HepG2 (cell line): ENCODE data around the gene KIAA1614. TPM values are rescaled to one million over a fixed set of nuclear protein-coding genes. Genes with fewer than 3 reads are reported as not detected.

ENCODE experiments used
- DPF2 ChIP-seq: sonication (generic); formaldehyde crosslinking; IDR thresholded peaks from 2 replicates; pipeline ENCODE4 v1.4.0; 2020; ENCODE audit warnings: mild to moderate bottlenecking, low read depth, missing genetic modification reagents, borderline replicate concordance
- FIP1L1 ChIP-seq: fragments of 200-400 bp; formaldehyde crosslinking; IDR thresholded peaks from 2 replicates; pipeline ENCODE4 v1.6.1; 2018; ENCODE audit warnings: low read depth, mild to moderate bottlenecking, low read length, moderate library complexity, borderline replicate concordance; ENCODE audit not compliant: insufficient read depth
- HIVEP1 ChIP-seq: sonication (generic); formaldehyde crosslinking; IDR thresholded peaks from 2 replicates; pipeline ENCODE4 v1.4.0; 2020; ENCODE audit warnings: mild to moderate bottlenecking, missing genetic modification reagents
- KLF16 ChIP-seq, 2 experiments: sonication (generic) in 1 of 2; formaldehyde crosslinking in 1 of 2; IDR thresholded peaks; 2 replicates each; pipeline versions ENCODE4 v1.6.1 to v1.8.0; 2016 to 2023; ENCODE audit warnings: missing genetic modification reagents in 2 of 2, missing compliant biosample characterization in 1 of 2
- POLR2A ChIP-seq, 2 experiments: IDR thresholded peaks; 2 replicates each; pipeline ENCODE4 v1.6.1; 2011; ENCODE audit warnings: low read depth in 2 of 2, low read length in 2 of 2, mild to moderate bottlenecking in 1 of 2, moderate library complexity in 1 of 2; ENCODE audit not compliant: insufficient read depth in 1 of 2
- TBX2 ChIP-seq: sonication (generic); formaldehyde crosslinking; IDR thresholded peaks from 2 replicates; pipeline ENCODE4 v1.5.0; 2020; ENCODE audit warnings: missing genetic modification reagents, mild to moderate bottlenecking, borderline replicate concordance
- TOPORS ChIP-seq: sonication (generic); formaldehyde crosslinking; IDR thresholded peaks from 2 replicates; pipeline ENCODE4 v1.8.0; 2023; ENCODE audit warnings: mild to moderate bottlenecking, missing genetic modification reagents
- ZFP90 ChIP-seq: sonication (generic); formaldehyde crosslinking; IDR thresholded peaks from 2 replicates; pipeline ENCODE4 v1.8.0; 2022; ENCODE audit warnings: missing genetic modification reagents, mild to moderate bottlenecking, inconsistent platforms, borderline replicate concordance
- ZNF556 ChIP-seq: sonication (generic); formaldehyde crosslinking; IDR thresholded peaks from 2 replicates; pipeline ENCODE4 v1.4.0; 2020; ENCODE audit warnings: mild to moderate bottlenecking, missing genetic modification reagents, borderline replicate concordance
- ZNF574 ChIP-seq: sonication (generic); formaldehyde crosslinking; IDR thresholded peaks from 2 replicates; pipeline ENCODE4 v1.4.0; 2020; ENCODE audit warnings: missing genetic modification reagents
- ZNF652 ChIP-seq: IDR thresholded peaks from 2 replicates; pipeline ENCODE4 v1.6.1; 2016; ENCODE audit warnings: low read depth, borderline replicate concordance
- ZNF746 ChIP-seq: sonication (generic); formaldehyde crosslinking; IDR thresholded peaks from 2 replicates; pipeline ENCODE4 v1.8.0; 2022; ENCODE audit warnings: mild to moderate bottlenecking, missing genetic modification reagents
- polyA plus RNA-seq, 8 experiments: library from polyadenylated mRNA; depleted of rRNA in 3 of 8; stranded (reverse) in 7 of 8; unstranded in 1 of 8; fragments of >200 nt; fragmentation: Illumina TruSeq in 4 of 8; extraction: Trizol in 4 of 8; gene quantifications; 2 replicates each; pipeline versions ENCODE4 v1.2.1 to v1.2.3, GENCODE V29; 2011 to 2016; ENCODE audit warnings: low read depth in 4 of 8, missing spikeins in 1 of 8, mixed read lengths in 1 of 8; ENCODE audit not compliant: insufficient read depth in 1 of 8
- total RNA-seq, 5 experiments: library from RNA; depleted of rRNA; stranded (reverse); fragments of >200 nt; fragmentation: Illumina TruSeq; extraction: Trizol; gene quantifications; 2 replicates each; pipeline ENCODE4 v1.2.3, GENCODE V29; 2016; ENCODE audit warnings: low read depth in 1 of 5
- TF ChIP-seq, protein P1 (sequence below), 2 experiments: sonication (generic) in 1 of 2; formaldehyde crosslinking in 1 of 2; IDR thresholded peaks; 2 replicates each; pipeline versions ENCODE4 v1.4.0 to v1.6.1; 2016 to 2020; ENCODE audit warnings: borderline replicate concordance in 1 of 2, low read depth in 1 of 2, mild to moderate bottlenecking in 1 of 2, missing genetic modification reagents in 1 of 2
- TF ChIP-seq, protein P2 (sequence below), 2 experiments: sonication (generic) in 1 of 2; formaldehyde crosslinking in 1 of 2; IDR thresholded peaks; 2 replicates each; pipeline versions ENCODE4 v1.4.0 to v1.6.1; 2018 to 2020; ENCODE audit warnings: missing genetic modification reagents in 2 of 2, borderline replicate concordance in 1 of 2, low read depth in 1 of 2, mild to moderate bottlenecking in 1 of 2, missing biosample characterization in 1 of 2
- TF ChIP-seq, protein P3 (sequence below): sonication (generic); formaldehyde crosslinking; IDR thresholded peaks from 2 replicates; pipeline ENCODE4 v1.4.0; 2020; ENCODE audit warnings: missing genetic modification reagents

KIAA1614 gene
- total and polyA plus RNA-seq, 2 of the 13 experiments (the other 11 are each of a cell fraction or from before 2014, with no cell fraction given), result 0.15 to 0.77 TPM

DNA sequence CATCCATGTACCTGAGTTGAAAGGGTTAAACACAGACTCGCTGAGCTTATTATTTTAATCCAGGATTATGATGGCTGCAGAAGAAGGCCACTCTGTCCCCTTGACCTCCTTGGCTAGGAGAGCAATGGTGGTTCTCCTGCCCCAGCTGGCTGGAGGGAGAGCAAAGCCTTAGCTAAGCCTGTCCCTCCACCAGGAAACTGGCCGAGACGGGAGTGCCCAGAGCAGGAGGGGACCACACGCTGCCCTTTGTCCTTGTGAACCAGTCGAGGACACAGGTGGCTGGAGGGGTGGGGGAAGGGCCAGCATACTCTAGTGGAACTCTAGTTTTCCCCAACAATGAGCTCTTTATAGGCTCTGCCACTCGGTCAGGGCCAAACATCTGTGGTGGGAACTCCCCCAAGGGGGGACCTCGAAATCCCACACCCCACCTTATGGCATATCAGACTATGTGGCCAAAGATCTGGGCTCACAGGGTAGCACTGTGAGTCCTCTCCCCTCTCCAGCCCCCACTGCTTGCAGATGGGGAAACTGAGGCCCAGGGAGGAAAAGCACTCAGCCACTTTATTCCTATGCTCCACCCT, 12.9 kb downstream of the KIAA1614 start (continued):
- peak; percentile 70; the same call in 1 of the 2 replicates for TF ChIP-seq HIVEP1 (CRISPR knock-in tag)
- no peak for TF ChIP-seq ZFP90 (CRISPR knock-in tag)
- TF ChIP-seq ZNF556 (CRISPR knock-in tag), result peak; percentile 67; the same call in 1 of the 2 replicates
- peak; percentile 68; the same call in 1 of the 2 replicates for TF ChIP-seq TBX2
- 0 out of 4 replicates have a peak, but pooled peaks of 1 of the 2 experiments have one; percentile 18 for TF ChIP-seq POLR2A (IDR thresholded peaks at IDR 0.05; ENCODE audit: insufficient read depth in 1 of 2, low read depth in 2 of 2, low read length in 2 of 2)
- TF ChIP-seq ZNF574 (CRISPR knock-in tag), result peak; percentile 57; the same call in 1 of the 2 replicates
- TF ChIP-seq ZNF746 (CRISPR knock-in tag), result peak; percentile 36; the same call in 1 of the 2 replicates
- TF ChIP-seq DPF2 (CRISPR knock-in tag), result peak; percentile 85; the same call in 1 of the 2 replicates
- no peak for TF ChIP-seq TOPORS (CRISPR knock-in tag)
- TF ChIP-seq, protein P1, sequence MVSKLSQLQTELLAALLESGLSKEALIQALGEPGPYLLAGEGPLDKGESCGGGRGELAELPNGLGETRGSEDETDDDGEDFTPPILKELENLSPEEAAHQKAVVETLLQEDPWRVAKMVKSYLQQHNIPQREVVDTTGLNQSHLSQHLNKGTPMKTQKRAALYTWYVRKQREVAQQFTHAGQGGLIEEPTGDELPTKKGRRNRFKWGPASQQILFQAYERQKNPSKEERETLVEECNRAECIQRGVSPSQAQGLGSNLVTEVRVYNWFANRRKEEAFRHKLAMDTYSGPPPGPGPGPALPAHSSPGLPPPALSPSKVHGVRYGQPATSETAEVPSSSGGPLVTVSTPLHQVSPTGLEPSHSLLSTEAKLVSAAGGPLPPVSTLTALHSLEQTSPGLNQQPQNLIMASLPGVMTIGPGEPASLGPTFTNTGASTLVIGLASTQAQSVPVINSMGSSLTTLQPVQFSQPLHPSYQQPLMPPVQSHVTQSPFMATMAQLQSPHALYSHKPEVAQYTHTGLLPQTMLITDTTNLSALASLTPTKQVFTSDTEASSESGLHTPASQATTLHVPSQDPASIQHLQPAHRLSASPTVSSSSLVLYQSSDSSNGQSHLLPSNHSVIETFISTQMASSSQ (IDR thresholded peaks at IDR 0.05; ENCODE audit: low read depth), result no peak
- TF ChIP-seq, protein P1 (CRISPR knock-in tag; IDR thresholded peaks at IDR 0.05; ENCODE audit: borderline replicate concordance), result 0 out of 2 replicates have a peak, but pooled peaks have one; percentile 48
- TF ChIP-seq, protein P2, sequence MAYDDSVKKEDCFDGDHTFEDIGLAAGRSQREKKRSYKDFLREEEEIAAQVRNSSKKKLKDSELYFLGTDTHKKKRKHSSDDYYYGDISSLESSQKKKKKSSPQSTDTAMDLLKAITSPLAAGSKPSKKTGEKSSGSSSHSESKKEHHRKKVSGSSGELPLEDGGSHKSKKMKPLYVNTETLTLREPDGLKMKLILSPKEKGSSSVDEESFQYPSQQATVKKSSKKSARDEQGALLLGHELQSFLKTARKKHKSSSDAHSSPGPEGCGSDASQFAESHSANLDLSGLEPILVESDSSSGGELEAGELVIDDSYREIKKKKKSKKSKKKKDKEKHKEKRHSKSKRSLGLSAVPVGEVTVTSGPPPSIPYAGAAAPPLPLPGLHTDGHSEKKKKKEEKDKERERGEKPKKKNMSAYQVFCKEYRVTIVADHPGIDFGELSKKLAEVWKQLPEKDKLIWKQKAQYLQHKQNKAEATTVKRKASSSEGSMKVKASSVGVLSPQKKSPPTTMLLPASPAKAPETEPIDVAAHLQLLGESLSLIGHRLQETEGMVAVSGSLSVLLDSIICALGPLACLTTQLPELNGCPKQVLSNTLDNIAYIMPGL (CRISPR knock-in tag; IDR thresholded peaks at IDR 0.05; ENCODE audit: borderline replicate concordance in 1 of 2, low read depth in 1 of 2), result peak in 1 of 2 experiments; percentile 36; a peak in 1 of 4 replicates
- TF ChIP-seq FIP1L1, result no peak
- TF ChIP-seq ZNF652 (CRISPR knock-in tag), result peak; percentile 94
- TF ChIP-seq, protein P3, sequence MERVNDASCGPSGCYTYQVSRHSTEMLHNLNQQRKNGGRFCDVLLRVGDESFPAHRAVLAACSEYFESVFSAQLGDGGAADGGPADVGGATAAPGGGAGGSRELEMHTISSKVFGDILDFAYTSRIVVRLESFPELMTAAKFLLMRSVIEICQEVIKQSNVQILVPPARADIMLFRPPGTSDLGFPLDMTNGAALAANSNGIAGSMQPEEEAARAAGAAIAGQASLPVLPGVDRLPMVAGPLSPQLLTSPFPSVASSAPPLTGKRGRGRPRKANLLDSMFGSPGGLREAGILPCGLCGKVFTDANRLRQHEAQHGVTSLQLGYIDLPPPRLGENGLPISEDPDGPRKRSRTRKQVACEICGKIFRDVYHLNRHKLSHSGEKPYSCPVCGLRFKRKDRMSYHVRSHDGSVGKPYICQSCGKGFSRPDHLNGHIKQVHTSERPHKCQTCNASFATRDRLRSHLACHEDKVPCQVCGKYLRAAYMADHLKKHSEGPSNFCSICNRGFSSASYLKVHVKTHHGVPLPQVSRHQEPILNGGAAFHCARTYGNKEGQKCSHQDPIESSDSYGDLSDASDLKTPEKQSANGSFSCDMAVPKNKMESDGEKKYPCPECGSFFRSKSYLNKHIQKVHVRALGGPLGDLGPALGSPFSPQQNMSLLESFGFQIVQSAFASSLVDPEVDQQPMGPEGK (CRISPR knock-in tag), result peak; percentile 89
- peak in 1 of 2 experiments; percentile 36; a peak in 1 of 4 replicates for TF ChIP-seq KLF16 (CRISPR knock-in tag; IDR thresholded peaks at IDR 0.05)
